GM19395 (cell line): ENCODE results near the gene TNRC18.

Source experiments
- ATAC-seq: cut with Tn5 transposase; IDR thresholded peaks from one replicate; pipeline ENCODE4 v1.9.1; 2021; ENCODE audit warnings: mild to moderate bottlenecking, moderate library complexity; ENCODE audit not compliant: unreplicated experiment

TNRC18 gene

GRCh38 chr7:5429857-5430611, 6.4 kb upstream of the TNRC18 start:
- ATAC-seq = no peak

- no peak for ATAC-seq
These were observed 5.7 kb upstream of the TNRC18 start for GRCh38 chr7:5429253-5429856.

- no peak for ATAC-seq
These were observed 5.0 kb upstream of the TNRC18 start for GRCh38 chr7:5428478-5429252.

GRCh38 chr7:5426226-5426475, 2.5 kb upstream of the TNRC18 start:
- ATAC-seq = no peak

GRCh38 chr7:5425507-5426225, 2.0 kb upstream of the TNRC18 start:
- no peak for ATAC-seq

- ATAC-seq = no peak
These were observed 1.3 kb upstream of the TNRC18 start for GRCh38 chr7:5424749-5425506.

- no peak for ATAC-seq
These were observed 528 bp upstream of the TNRC18 start for GRCh38 chr7:5423976-5424748.

- no peak for ATAC-seq
These were observed 983 bp downstream of the TNRC18 start for GRCh38 chr7:5422396-5423305.

- ATAC-seq = no peak
These were observed 1.8 kb downstream of the TNRC18 start for GRCh38 chr7:5421714-5422395.

GRCh38 chr7:5420881-5421713, 2.5 kb downstream of the TNRC18 start:
- no peak for ATAC-seq

GRCh38 chr7:5420067-5420880, 3.4 kb downstream of the TNRC18 start:
- no peak for ATAC-seq

- no peak for ATAC-seq
These were observed 4.0 kb downstream of the TNRC18 start for GRCh38 chr7:5419539-5420066.

- no peak for ATAC-seq
These were observed 5.4 kb downstream of the TNRC18 start for GRCh38 chr7:5418285-5418582.

GRCh38 chr7:5417106-5418071, 6.2 kb downstream of the TNRC18 start:
- ATAC-seq = no peak

GRCh38 chr7:5414916-5415315, 8.7 kb downstream of the TNRC18 start:
- ATAC-seq = no peak

- no peak for ATAC-seq
These were observed 10.2 kb downstream of the TNRC18 start for GRCh38 chr7:5413449-5413786.
